WTC11 (cell line): ENCODE measurements around the gene ARHGAP22. TPM values are rescaled to one million over a fixed set of nuclear protein-coding genes. Genes with fewer than 3 reads are reported as not detected.

ENCODE experiments used
- ATAC-seq: fragments of 200-7000 bp; cut with Tn5 transposase; 2 replicates; pipeline ENCODE4 v1.10.0; 2021; ENCODE audit warnings: mild to moderate bottlenecking, moderate library complexity
- CTCF ChIA-PET: fragments of 300-600 bp; sonication (Branson Sonifier 250); formaldehyde crosslinking; loops from one replicate; lab custom pipeline; 2021; ENCODE audit warnings: antibody characterized with exemption; lab: Charles Lee
- POLR2A ChIA-PET: fragments of 350-600 bp; sonication (Branson Sonifier 250); formaldehyde crosslinking; loops from one replicate; lab custom pipeline; 2021; ENCODE audit warnings: antibody characterized with exemption; lab: Charles Lee
- DNase-seq: peaks from one replicate; pipeline ENCODE4 v3.0.0; 2021; ENCODE audit warnings: low spot score
- H3K27ac Mint-ChIP-seq: 2 replicates; pipeline ENCODE4 v1.8.0; 2021; ENCODE audit warnings: mixed read lengths
- H3K27me3 Mint-ChIP-seq: 2 replicates; pipeline ENCODE4 v1.8.0; 2021; ENCODE audit warnings: low read depth, mild to moderate bottlenecking, moderate library complexity, mixed read lengths
- H3K36me3 Mint-ChIP-seq: 2 replicates; pipeline ENCODE4 v1.8.0; 2021; ENCODE audit warnings: mixed read lengths
- H3K4me1 Mint-ChIP-seq: 2 replicates; pipeline ENCODE4 v1.8.0; 2022; ENCODE audit warnings: mixed read lengths
- H3K4me3 Mint-ChIP-seq: 2 replicates; pipeline ENCODE4 v1.8.0; 2021; ENCODE audit warnings: mild to moderate bottlenecking, moderate library complexity, mixed read lengths
- H3K9me3 Mint-ChIP-seq: 2 replicates; pipeline ENCODE4 v1.8.0; 2021; ENCODE audit warnings: mixed read lengths
- GABPB1 ChIP-seq: sonication (generic); formaldehyde crosslinking; IDR thresholded peaks from 2 replicates; pipeline ENCODE4 v1.8.1; 2023; ENCODE audit warnings: mild to moderate bottlenecking, missing genetic modification reagents
- RELA ChIP-seq: sonication (generic); formaldehyde crosslinking; IDR thresholded peaks from 2 replicates; pipeline ENCODE4 v1.8.1; 2022; ENCODE audit warnings: missing genetic modification reagents, mild to moderate bottlenecking, borderline replicate concordance
- USF1 ChIP-seq: sonication (generic); formaldehyde crosslinking; IDR thresholded peaks from 2 replicates; pipeline ENCODE4 v1.8.0; 2022; ENCODE audit warnings: mild to moderate bottlenecking, missing genetic modification reagents
- ZNF219 ChIP-seq: sonication (generic); formaldehyde crosslinking; IDR thresholded peaks from 2 replicates; pipeline ENCODE4 v1.8.0; 2023; ENCODE audit warnings: missing genetic modification reagents, mild to moderate bottlenecking, borderline replicate concordance
- total RNA-seq: library from RNA; stranded (reverse); gene quantifications from 3 replicates; pipeline ENCODE4 v1.2.3, GENCODE V29; 2021
- TF ChIP-seq, protein P1 (sequence below): sonication (generic); formaldehyde crosslinking; IDR thresholded peaks from 2 replicates; pipeline ENCODE4 v1.8.0; 2022; ENCODE audit warnings: mild to moderate bottlenecking, missing genetic modification reagents
- TF ChIP-seq, protein P2 (sequence below): sonication (generic); formaldehyde crosslinking; IDR thresholded peaks from 2 replicates; pipeline ENCODE4 v1.8.0; 2022; ENCODE audit warnings: mild to moderate bottlenecking, missing genetic modification reagents
- TF ChIP-seq, protein P3 (sequence below): sonication (generic); formaldehyde crosslinking; IDR thresholded peaks from 2 replicates; pipeline ENCODE4 v1.8.1; 2022; ENCODE audit warnings: missing genetic modification reagents, borderline replicate concordance
- TF ChIP-seq, protein P4 (sequence below): fragments of 250-450 bp; sonication (Bioruptor Pico); IDR thresholded peaks from 2 replicates; pipeline ENCODE4 v1.9.0; 2021; ENCODE audit warnings: mild to moderate bottlenecking
- TF ChIP-seq, protein P5 (sequence below): fragments of 200-600 bp; IDR thresholded peaks from 2 replicates; pipeline ENCODE4 v1.8.0; 2022; ENCODE audit warnings: antibody characterized with exemption
- TF ChIP-seq, protein P6 (sequence below): fragments of 250-450 bp; sonication (Bioruptor Pico); conservative IDR thresholded peaks from 2 replicates; pipeline ENCODE4 v1.9.0; 2021; ENCODE audit warnings: mild to moderate bottlenecking

Gene ARHGAP22
- total RNA-seq, 1 experiment from 2014 or later: 8.6 TPM

- peaks cover 12% of the 10 kb centered on the region; the same call in 1 of the 2 replicates for H3K9me3 Mint-ChIP-seq
- ATAC-seq (no peak), DNase-seq (no peak)
- no peaks in the 10 kb centered on the region for H3K36me3 Mint-ChIP-seq
- no peak overlapping the region for H3K4me3 Mint-ChIP-seq
- TF ChIP-seq USF1: no peak
- TF ChIP-seq, protein P1, sequence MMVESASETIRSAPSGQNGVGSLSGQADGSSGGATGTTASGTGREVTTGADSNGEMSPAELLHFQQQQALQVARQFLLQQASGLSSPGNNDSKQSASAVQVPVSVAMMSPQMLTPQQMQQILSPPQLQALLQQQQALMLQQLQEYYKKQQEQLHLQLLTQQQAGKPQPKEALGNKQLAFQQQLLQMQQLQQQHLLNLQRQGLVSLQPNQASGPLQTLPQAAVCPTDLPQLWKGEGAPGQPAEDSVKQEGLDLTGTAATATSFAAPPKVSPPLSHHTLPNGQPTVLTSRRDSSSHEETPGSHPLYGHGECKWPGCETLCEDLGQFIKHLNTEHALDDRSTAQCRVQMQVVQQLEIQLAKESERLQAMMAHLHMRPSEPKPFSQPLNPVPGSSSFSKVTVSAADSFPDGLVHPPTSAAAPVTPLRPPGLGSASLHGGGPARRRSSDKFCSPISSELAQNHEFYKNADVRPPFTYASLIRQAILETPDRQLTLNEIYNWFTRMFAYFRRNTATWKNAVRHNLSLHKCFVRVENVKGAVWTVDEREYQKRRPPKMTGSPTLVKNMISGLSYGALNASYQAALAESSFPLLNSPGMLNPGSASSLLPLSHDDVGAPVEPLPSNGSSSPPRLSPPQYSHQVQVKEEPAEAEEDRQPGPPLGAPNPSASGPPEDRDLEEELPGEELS: no peak
- no peak for TF ChIP-seq ZNF219 (CRISPR knock-in tag)
- no peak for TF ChIP-seq RELA (CRISPR knock-in tag)
- TF ChIP-seq GABPB1 (CRISPR knock-in tag): no peak
- TF ChIP-seq, protein P2, sequence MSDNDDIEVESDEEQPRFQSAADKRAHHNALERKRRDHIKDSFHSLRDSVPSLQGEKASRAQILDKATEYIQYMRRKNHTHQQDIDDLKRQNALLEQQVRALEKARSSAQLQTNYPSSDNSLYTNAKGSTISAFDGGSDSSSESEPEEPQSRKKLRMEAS: no peak
- H3K27ac Mint-ChIP-seq: no peak overlapping the region
- POLR2A ChIA-PET: no interaction called here
- H3K4me1 Mint-ChIP-seq: peaks cover 15% of the 10 kb centered on the region
- H3K27me3 Mint-ChIP-seq: peaks cover 31% of the 10 kb centered on the region
- CTCF ChIA-PET: interaction anchor here (1.5 to 4.8 kb wide), 5 partner anchors 14 to 165 kb away, joined by 5 to 102 read pairs (median 7); no protein-coding TSS in a partner anchor
Measured at GRCh38 chr10:48609441-48609840, 4.6 kb upstream of the ARHGAP22 start.

- ATAC-seq (no peak), DNase-seq (no peak)
- CTCF ChIA-PET: interaction anchor here (0.9 to 4.8 kb wide), 10 partner anchors 12 to 164 kb away, joined by 3 to 102 read pairs (median 8); no protein-coding TSS in a partner anchor
- Mint-ChIP-seq H3K27ac (no peak overlapping the region), H3K27me3 (peaks cover 36% of the 10 kb centered on the region), H3K36me3 (no peaks in the 10 kb centered on the region), H3K4me1 (peaks cover 20% of the 10 kb centered on the region), H3K4me3 (no peak overlapping the region), H3K9me3 (peaks cover 11% of the 10 kb centered on the region; the same call in 1 of the 2 replicates)
- TF ChIP-seq, protein P3, sequence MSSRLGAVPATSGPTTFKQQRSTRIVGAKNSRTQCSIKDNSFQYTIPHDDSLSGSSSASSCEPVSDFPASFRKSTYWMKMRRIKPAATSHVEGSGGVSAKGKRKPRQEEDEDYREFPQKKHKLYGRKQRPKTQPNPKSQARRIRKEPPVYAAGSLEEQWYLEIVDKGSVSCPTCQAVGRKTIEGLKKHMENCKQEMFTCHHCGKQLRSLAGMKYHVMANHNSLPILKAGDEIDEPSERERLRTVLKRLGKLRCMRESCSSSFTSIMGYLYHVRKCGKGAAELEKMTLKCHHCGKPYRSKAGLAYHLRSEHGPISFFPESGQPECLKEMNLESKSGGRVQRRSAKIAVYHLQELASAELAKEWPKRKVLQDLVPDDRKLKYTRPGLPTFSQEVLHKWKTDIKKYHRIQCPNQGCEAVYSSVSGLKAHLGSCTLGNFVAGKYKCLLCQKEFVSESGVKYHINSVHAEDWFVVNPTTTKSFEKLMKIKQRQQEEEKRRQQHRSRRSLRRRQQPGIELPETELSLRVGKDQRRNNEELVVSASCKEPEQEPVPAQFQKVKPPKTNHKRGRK: no peak
- TF ChIP-seq, protein P4, sequence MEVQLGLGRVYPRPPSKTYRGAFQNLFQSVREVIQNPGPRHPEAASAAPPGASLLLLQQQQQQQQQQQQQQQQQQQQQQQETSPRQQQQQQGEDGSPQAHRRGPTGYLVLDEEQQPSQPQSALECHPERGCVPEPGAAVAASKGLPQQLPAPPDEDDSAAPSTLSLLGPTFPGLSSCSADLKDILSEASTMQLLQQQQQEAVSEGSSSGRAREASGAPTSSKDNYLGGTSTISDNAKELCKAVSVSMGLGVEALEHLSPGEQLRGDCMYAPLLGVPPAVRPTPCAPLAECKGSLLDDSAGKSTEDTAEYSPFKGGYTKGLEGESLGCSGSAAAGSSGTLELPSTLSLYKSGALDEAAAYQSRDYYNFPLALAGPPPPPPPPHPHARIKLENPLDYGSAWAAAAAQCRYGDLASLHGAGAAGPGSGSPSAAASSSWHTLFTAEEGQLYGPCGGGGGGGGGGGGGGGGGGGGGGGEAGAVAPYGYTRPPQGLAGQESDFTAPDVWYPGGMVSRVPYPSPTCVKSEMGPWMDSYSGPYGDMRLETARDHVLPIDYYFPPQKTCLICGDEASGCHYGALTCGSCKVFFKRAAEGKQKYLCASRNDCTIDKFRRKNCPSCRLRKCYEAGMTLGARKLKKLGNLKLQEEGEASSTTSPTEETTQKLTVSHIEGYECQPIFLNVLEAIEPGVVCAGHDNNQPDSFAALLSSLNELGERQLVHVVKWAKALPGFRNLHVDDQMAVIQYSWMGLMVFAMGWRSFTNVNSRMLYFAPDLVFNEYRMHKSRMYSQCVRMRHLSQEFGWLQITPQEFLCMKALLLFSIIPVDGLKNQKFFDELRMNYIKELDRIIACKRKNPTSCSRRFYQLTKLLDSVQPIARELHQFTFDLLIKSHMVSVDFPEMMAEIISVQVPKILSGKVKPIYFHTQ (CRISPR knock-in tag): no peak
- POLR2A ChIA-PET: no interaction called here
Measured at GRCh38 chr10:48608976-48609375, 4.1 kb upstream of the ARHGAP22 start.

DNA sequence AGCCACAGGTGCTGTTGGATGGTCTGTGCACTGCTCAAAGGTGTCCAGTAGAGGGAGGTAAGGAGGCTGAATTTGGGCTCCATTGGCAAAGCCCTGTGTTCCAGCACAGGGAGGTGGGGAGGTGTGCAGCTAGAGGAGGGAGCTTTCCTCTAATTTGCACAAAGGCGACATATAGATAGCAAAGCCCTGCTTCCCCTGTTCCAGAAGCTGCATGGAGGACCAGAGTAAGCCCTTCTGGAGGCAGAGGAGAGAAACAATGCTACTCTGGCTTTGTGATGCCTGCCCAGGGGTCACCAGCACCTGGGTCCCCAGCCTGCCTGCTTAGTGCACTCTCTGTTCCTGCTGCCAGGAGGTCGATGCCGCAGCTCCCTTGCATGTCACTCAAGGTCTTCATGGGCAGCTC is 3.4 kb upstream of the ARHGAP22 start:
- peaks cover 25% of the 10 kb centered on the region for H3K4me1 Mint-ChIP-seq
- ATAC-seq (peak; percentile 93), DNase-seq (peak; percentile 73)
- peaks cover 41% of the 10 kb centered on the region for H3K27me3 Mint-ChIP-seq
- peaks cover 4% of the 10 kb centered on the region; the same call in 1 of the 2 replicates for H3K9me3 Mint-ChIP-seq
- no peak overlapping the region for H3K4me3 Mint-ChIP-seq
- TF ChIP-seq, protein P5, sequence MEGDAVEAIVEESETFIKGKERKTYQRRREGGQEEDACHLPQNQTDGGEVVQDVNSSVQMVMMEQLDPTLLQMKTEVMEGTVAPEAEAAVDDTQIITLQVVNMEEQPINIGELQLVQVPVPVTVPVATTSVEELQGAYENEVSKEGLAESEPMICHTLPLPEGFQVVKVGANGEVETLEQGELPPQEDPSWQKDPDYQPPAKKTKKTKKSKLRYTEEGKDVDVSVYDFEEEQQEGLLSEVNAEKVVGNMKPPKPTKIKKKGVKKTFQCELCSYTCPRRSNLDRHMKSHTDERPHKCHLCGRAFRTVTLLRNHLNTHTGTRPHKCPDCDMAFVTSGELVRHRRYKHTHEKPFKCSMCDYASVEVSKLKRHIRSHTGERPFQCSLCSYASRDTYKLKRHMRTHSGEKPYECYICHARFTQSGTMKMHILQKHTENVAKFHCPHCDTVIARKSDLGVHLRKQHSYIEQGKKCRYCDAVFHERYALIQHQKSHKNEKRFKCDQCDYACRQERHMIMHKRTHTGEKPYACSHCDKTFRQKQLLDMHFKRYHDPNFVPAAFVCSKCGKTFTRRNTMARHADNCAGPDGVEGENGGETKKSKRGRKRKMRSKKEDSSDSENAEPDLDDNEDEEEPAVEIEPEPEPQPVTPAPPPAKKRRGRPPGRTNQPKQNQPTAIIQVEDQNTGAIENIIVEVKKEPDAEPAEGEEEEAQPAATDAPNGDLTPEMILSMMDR: peak; percentile 76
- TF ChIP-seq, protein P6, sequence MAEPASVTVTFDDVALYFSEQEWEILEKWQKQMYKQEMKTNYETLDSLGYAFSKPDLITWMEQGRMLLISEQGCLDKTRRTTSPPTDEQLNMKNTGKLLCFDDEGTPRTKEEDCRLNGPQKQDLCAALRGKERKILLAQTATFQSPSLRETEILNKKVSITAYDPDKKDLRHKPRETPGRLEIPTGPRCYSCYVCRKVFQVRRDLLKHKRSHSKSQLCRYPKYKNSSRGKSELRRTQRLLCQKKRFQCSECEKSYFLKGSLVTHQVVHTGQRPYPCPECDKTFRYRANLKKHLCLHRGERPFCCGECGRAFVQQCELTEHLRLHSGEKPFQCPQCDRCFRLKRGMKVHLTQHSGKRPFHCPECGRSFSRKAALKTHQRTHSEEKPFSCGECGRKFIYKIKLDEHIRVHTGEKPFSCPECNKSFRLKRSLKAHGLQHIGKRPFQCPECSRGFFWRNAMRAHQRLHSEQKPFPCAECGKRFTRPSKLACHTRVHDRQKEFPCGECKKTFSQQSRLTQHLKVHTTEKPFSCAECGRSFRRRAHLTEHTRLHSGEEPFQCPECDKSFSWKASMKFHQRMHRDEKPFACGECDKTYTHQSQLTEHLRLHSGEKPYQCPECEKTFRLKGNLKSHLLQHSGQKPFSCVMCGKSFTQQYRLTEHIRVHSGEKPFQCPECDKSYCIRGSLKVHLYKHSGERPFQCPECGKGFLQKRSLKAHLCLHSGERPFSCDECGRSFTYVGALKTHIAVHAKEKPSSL (CRISPR knock-in tag): no peak
- ChIA-PET CTCF (interaction anchor here (0.5 to 4.8 kb wide), 26 partner anchors 9 to 800 kb away, joined by 3 to 102 read pairs (median 4); no protein-coding TSS in a partner anchor), POLR2A (interaction anchor here (0.6 to 0.7 kb wide), 2 partner anchors 47 to 317 kb away, joined by 3 read pairs; no protein-coding TSS in a partner anchor)
- H3K36me3 Mint-ChIP-seq: no peaks in the 10 kb centered on the region
- H3K27ac Mint-ChIP-seq: no peak overlapping the region
